Suppressor macrophage treated with lipopolysaccharide for 4 hours (primary cell): ENCODE measurements around the gene PAWR.
"Not testable (repeated sequence)": the region's sequence is repeated elsewhere in the genome, so short reads cannot be mapped to it uniquely, and the experiment has no call there.

Source experiments
- DNase-seq: peaks from one replicate; pipeline ENCODE4 v3.0.0-alpha.2; 2020

PAWR gene

DNA sequence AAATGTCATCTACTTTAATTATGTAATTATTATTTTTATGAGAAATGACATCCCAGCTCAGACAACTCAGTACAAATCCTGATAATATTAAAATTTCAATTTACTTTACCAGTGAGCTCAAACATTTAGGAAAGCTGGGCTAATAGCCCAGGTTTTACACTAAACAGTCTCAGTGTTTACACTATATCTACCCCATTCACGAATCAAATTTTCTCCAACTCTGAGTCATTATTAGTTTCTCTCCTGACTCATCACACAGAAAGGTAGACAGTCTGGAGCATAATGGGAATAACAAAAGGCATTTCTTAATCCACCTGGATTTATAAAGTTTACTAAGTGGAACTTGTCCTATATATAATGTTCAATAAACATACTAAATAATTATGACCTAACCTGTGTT, 5.7 kb downstream of the PAWR start:
- DNase-seq = no peak

- DNase-seq = not testable (repeated sequence)
Observed at GRCh38 chr12:79684338-79684737, 6.4 kb downstream of the PAWR start.

GRCh38 chr12:79682593-79682992, 8.2 kb downstream of the PAWR start:
- no peak for DNase-seq

DNA sequence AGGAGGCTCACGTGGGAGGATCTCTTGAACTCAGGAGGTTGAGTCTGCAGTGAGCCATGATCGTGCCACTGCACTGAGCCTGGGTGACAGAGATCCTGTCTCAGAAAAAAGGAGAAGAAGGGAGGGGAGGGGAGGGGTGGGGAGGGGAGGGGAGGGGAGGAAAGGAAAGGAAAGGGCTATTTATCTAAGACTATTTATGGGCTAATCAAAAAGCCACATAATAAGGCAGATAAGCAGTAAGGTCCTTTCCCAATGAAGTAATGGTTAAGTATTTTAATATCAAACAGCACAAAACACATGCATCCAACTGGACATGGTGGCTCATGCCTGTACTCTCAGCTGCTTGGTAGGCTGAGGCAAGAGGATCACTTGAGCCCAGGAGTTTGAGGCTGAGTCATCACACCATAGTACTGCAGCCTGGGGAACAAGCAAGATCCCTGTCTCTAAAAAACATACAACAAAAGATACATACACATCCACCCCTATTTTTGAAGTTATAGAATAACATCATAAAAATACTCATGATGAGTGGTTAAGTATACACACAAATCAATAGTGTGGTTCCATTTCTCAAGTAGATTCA, 9.7 kb downstream of the PAWR start:
- DNase-seq = no peak

DNA sequence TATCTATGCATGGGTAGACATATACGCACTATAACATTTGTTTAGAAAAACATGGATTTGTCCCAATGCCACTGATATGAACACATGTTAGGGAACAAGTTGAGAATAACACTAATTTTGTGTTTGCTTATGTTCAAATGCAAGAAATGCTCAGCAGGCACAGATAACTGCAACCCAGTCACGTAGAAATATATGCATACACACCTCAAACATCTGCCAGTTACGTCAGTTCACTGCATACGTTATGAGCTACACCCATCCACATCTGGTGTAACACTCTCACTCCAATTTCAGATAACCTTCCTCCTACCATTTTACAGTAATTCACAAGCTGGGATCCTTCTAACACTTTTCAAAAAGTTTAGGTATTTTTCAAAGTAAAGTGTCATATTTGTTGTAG, 10.7 kb downstream of the PAWR start:
- no peak for DNase-seq

DNA sequence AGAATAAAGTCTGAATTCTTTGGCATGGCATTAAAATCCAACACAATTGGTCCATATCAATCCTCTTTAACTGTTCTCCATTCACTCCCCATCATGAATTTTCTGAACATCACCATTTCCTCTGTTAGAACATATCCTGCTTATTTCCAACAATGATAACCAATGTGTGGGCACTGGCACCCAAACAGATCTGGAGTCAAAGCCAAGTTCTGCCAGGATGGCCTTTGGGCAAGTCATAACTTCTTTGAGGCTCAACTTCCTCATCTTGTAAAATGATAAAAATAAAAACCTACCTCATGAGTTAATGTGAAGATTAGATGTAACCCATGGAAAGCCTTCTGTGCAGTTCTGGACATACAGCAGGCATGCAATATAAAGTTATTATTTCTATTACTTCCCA, 12.5 kb downstream of the PAWR start:
- DNase-seq = no peak

DNA sequence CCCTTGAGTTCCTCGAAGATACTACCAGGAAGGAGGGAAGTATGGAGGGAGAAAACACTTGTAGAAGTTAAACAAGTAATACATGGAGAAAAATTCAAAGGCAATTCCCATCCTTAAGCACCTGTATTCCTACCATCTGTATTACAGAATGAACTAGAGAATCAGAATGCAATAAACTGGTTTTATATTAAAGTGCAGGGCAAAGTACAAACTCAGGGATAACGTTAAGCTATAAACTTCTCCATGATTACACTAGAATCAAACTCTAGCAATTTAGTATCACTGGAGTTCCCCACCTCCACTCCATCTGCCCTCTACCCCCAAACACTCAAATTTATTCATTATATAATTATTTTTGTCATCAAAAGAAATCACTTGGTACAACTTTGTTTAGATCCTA, 13.1 kb downstream of the PAWR start:
- no peak for DNase-seq

GRCh38 chr12:79676579-79676978, 14.2 kb downstream of the PAWR start:
- DNase-seq = no peak

- DNase-seq = no peak
Observed at GRCh38 chr12:79674629-79675028, 16.1 kb downstream of the PAWR start.

DNA sequence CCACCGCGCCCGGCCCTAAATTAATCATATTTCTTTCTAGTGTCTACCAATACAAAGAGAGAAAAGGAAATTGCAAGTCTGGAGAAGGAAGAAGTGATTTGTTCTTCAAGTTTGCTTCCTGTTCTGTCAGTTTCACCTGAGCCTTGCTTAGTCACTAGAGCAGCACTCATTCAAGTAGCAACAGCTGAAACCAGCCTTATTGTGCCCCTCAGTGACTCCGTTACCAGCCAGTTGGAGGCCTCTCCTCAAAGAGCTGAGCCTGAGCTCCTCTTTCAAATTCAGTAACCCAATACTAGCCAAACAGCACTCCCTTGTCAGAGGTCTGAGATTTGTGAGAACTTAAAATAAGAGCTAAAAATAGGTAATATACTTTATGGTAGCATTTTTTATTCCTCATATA, 17.4 kb downstream of the PAWR start:
- no peak for DNase-seq

GRCh38 chr12:79668113-79668512, 22.7 kb downstream of the PAWR start:
- DNase-seq = no peak

DNA sequence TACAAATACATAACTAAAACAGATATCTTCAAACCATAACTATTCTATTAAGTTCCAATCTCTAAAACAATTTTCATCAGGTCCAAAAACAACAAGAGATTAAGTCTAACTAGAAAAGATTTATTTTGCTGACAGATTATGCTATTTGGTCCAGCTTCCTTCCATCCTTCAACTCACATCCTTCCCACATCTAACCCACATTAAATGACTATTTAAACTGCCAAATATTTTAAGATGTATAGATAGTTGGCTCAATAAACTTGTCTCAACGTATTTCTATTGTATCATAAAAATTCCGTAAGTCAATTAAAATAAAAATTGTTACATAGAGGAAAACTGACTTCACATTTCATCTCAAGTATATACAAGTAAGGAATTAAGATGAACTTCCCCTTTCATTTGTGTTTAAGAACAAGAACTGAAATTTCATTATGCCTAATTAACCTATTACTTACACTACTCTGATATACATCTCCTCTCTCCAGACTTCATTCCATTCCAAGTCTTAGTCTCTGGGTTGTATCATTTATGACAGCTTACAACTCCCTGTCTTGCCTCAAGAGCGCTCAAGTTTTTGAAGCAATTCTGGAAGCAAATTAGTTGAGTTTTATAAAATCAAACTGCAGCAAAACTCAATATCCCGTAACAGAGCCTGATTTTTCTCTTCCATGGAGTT, 25.4 kb downstream of the PAWR start:
- no peak for DNase-seq

- DNase-seq = no peak
Observed at GRCh38 chr12:79664518-79664917, 26.2 kb downstream of the PAWR start.

DNA sequence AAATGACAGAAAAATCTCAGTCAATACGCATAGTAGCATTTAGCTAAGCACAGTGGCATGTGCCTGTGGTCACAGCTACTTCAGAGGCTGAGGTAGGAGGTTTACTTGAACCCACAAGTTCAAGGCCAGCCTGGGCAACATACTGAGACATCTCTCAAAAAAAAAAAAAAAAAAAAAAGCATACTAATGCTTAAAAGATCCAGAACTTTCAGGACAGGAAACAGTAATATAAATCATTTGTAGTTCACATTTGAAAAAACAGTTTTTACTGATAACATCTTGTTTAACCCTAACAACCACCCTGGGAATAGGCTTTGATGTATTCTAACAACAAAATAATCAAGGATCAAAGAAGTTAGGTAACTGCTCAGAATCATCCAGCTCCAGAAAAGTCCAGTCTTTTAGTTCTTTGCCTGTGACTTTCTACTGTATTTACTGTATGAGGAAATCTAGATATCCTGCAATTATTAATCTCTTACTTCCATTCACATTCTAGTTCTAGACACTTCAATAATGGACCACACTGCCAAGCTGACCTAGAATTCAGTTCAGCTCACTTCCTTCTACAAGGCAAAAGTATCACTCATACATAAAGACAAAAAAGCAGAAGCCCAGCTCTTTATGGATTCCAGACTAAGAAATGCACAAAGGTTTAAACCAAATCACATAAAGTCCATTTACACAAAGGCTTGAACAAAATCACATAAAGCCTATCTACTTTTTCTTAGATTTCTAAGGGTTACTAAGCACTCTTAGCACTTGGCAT, 28.5 kb downstream of the PAWR start:
- no peak for DNase-seq

GRCh38 chr12:79661629-79662028, 29.1 kb downstream of the PAWR start:
- no peak for DNase-seq

DNA sequence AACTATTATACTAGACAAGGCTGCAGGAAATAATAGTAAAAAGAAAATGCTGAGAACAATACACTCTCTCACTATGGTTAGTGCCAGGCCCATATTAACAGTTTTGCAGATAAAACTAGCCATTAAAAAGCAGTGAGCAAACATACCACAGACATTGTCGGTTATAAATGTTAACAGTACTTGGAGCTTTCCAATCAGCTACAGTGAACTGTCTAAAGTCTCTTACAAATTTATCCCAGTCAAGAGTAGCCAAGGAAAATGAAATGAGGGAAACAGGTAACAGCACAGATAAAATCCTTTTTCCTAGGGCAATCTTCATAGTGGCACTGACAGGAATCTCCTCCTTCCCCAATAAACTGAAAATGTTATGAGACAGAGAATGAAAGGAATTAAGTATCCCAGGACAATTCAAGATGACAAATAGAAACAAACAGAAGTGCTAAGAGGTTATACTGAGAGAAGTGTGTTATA, 30.8 kb downstream of the PAWR start:
- DNase-seq = no peak

DNA sequence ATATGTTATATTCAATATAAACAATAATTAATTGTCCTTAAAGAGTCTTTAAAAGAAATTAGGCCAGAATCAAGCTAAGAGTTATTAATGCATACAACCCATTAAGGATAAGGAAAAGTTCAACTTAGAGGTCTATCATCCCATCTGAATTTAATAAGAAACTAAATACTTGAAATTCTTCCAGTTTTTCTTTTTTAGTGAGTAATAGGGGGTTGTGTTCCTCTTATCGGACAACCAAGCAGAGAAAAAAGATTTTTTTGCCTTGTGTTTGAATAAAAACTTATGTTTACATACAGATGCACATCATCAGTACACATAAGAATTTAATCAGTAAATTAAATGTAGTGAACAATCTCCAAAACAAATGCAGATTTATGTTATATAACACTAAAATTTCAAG, 32.5 kb downstream of the PAWR start:
- no peak for DNase-seq

GRCh38 chr12:79657136-79657535, 33.6 kb downstream of the PAWR start:
- no peak for DNase-seq

GRCh38 chr12:79655036-79655435, 35.7 kb downstream of the PAWR start:
- DNase-seq = no peak

- no peak for DNase-seq
Observed at GRCh38 chr12:79652521-79652920, 38.2 kb downstream of the PAWR start.

- no peak for DNase-seq
Observed at GRCh38 chr12:79650440-79650839, 40.3 kb downstream of the PAWR start.

DNA sequence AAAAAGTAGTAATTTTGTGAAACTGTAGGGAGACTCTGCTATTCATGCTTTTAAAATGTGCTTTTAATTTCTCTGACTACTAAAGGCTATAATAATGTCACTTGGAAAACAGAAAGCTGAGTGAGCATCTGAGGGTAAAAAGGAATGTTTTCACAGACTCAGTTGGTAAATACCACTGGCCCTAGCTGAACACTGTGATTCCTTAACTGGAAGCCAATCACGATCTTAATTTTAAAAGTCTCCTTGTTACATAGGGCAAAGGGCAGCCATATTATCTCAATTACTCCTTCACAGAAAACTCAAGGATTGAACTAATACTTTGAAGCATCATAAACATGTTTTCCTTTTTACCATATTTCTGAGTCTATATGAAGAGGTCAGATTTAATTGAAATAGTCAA, 41.9 kb downstream of the PAWR start:
- no peak for DNase-seq

GRCh38 chr12:79646843-79647242, 43.9 kb downstream of the PAWR start:
- DNase-seq = not testable (repeated sequence)

- no peak for DNase-seq
Observed at GRCh38 chr12:79645235-79645630, 45.5 kb downstream of the PAWR start.
